PFSK-1 (cell line): Measurements from ENCODE around the gene TMC1.

Source experiments
- POLR2AphosphoS5 ChIP-seq: IDR thresholded peaks from 2 replicates; pipeline ENCODE4 v1.6.1; 2012; ENCODE audit warnings: low read depth, mild to moderate bottlenecking, control low read depth, low read length, moderate library complexity
- REST ChIP-seq, 2 experiments: IDR thresholded peaks; 2 replicates each; pipeline versions ENCODE4 v1.6.1 to v1.8.0; 2011 to 2012; ENCODE audit warnings: low read depth in 2 of 2, low read length in 2 of 2, control low read depth in 1 of 2, inconsistent platforms in 1 of 2, mild to moderate bottlenecking in 1 of 2, moderate library complexity in 1 of 2; ENCODE audit not compliant: insufficient read depth in 1 of 2
- SIN3A ChIP-seq: IDR thresholded peaks from 2 replicates; pipeline ENCODE4 v1.6.1; 2012; ENCODE audit warnings: mild to moderate bottlenecking, low read length, moderate library complexity, borderline replicate concordance; ENCODE audit not compliant: insufficient read depth
- TAF1 ChIP-seq: IDR thresholded peaks from 2 replicates; pipeline ENCODE4 v1.6.1; 2012; ENCODE audit warnings: low read length, control low read depth, borderline replicate concordance; ENCODE audit not compliant: insufficient read depth

GRCh38 chr9:72734631-72735030, 213.2 kb downstream of the TMC1 start:
- TF ChIP-seq TAF1, result no peak
- TF ChIP-seq POLR2AphosphoS5, result no peak
- TF ChIP-seq SIN3A, result no peak
- no peak for TF ChIP-seq REST (IDR thresholded peaks at IDR 0.05; ENCODE audit: insufficient read depth in 1 of 2, low read depth in 2 of 2, low read length in 2 of 2)
